HG03280 (cell line): ENCODE results near the gene REV1.

Experiments used
- ATAC-seq: cut with Tn5 transposase; IDR thresholded peaks from one replicate; pipeline ENCODE4 v1.9.1; 2021; ENCODE audit warnings: mild to moderate bottlenecking, moderate library complexity; ENCODE audit not compliant: unreplicated experiment

Gene REV1

GRCh38 chr2:99451280-99451679 is 38.5 kb downstream of the REV1 start:
- no peak for ATAC-seq

DNA sequence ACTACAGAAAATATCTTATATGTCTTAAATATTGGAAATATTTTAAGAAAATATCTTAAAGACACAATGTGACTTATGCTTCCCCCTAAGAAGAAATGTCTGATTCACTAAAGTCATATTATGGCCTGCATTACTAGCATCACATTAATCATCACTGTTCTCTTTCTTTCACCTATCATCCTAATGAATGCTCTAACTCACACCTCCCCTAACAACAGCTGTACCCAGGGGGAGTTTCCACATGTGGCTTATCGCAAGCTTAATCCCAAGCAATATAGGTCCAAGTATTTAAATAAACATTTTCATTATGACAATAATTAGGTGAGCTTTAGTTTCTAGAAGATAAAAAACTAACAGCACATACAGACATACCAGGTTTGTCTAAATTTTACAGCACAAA is 39.6 kb downstream of the REV1 start:
- ATAC-seq, result no peak

DNA sequence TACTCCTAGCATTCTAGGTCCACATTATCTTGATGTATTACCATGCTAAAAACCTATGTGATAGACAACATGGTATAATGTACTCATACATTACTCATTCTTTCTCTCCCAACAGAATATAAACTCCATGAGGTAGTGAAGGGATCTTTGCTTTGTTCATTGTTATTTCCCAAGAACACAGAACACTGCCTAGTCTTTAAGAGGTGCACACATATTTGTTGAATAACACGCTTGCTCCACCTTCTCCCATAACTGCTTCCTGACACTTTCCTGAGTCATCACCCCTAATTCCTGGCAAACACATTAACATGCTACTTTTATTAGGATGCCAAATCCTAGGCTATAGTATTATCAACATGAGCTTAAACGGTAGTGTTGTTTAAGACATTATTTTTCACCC is 41.3 kb downstream of the REV1 start:
- ATAC-seq, result no peak

GRCh38 chr2:99445065-99445464 is 44.8 kb downstream of the REV1 start:
- ATAC-seq, result no peak

GRCh38 chr2:99444222-99444621 is 45.6 kb downstream of the REV1 start:
- no peak for ATAC-seq

DNA sequence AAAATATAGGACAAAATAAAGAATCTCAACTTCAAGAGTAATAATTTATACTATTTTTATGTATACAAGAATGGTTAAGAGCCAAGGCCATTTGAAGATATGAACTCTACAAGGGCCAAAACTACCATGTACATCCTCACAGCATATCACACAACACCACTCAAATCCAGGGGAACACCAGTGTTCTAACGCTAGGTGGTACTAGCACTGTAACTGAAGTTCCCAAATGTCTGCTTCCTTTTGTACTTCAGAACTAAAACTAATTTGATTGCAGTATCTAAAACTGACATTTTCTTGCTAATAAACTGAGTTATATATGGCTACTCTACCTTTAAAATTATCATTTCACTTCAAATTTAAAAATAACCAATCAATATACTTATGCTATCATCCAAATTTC is 47.0 kb downstream of the REV1 start:
- no peak for ATAC-seq

GRCh38 chr2:99439971-99440505 is 49.8 kb downstream of the REV1 start:
- ATAC-seq, result no peak

DNA sequence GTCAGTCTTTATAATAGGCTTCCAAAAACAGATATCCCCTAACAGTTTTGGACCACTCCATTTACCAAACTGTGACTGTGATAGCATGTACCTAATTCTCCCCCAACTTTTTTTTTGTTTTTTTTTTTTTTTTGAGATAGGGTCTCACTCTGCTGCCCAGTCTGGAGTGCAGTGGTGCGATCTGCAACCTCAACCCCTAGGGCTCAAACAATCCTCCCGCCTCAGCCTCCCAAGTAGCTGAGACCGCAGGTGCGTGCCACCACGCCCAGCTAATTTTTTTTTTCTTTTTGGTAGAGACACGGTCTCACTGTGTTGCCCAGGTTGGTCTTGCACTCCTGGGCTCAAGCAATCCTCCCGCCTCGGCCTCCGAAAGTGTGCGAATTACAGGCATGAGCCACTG is 52.9 kb downstream of the REV1 start:
- ATAC-seq, result no peak

GRCh38 chr2:99433340-99433739 is 56.5 kb downstream of the REV1 start:
- no peak for ATAC-seq

- no peak for ATAC-seq
Measured at GRCh38 chr2:99431587-99432275, 58.1 kb downstream of the REV1 start.

GRCh38 chr2:99430614-99431291 is 59.1 kb downstream of the REV1 start:
- ATAC-seq, result no peak

GRCh38 chr2:99425022-99425421 is 64.8 kb downstream of the REV1 start:
- ATAC-seq, result no peak

DNA sequence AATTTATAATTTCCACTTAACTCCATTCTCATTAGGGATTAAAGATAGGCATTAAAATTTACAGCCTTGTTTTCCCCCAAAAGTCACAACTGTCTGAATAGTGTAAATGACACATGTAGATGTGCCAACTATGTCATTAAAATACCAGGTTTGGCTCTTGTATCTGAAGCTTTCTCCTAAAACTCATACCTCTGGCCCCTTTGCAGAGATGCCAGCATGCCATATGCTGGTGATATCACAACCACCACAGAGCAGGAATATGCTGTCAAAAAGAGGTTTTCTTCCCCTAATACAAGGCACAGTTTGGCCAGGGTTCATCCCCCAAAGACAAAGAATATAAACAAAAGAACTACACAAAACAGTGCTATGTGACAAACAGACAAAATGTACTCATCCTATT is 65.4 kb downstream of the REV1 start:
- ATAC-seq, result no peak

DNA sequence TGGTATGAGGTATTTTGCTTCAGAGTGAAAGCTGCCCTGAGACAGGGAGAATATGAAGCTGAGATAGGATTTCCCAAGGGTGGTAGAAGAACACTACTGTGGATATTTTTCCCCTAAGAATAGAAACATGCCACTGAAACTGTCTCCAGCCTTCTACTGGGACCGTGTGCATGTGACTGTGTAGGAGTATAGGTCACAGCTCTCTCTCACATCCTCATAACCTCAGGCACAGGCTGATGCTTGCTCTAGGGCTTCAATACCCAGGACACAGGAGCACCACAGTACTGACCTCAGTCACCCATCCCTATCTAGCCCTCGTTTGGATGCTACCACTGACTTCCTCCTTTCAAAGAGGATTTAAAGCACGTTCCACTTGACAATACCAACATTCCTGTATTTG is 67.2 kb downstream of the REV1 start:
- ATAC-seq, result no peak

GRCh38 chr2:99421469-99421868 is 68.3 kb downstream of the REV1 start:
- ATAC-seq, result no peak

GRCh38 chr2:99420751-99421299 is 69.0 kb downstream of the REV1 start:
- ATAC-seq, result no peak

GRCh38 chr2:99420031-99420430 is 69.8 kb downstream of the REV1 start:
- ATAC-seq, result no peak

DNA sequence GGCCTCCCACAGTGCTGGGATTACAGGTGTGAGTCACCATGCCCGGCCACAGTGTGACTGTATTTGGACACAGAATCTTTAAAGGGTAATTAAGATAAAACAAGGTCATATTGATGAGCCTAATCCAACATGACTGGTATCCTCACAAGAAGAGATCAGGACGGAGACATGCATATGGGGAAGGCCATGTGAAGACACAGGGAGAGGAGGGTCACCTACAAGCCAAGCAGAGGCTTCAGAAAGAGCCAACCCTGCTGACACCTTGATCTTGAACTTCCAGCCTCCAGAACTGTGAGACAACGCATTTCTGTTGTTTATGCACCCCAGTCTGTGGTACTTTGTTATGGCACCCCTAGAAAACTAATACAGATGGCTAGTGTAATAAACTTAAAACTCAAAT is 72.4 kb downstream of the REV1 start:
- no peak for ATAC-seq

GRCh38 chr2:99414566-99414965 is 75.3 kb downstream of the REV1 start:
- no peak for ATAC-seq

- no peak for ATAC-seq
Measured at GRCh38 chr2:99410276-99410675, 79.5 kb downstream of the REV1 start.

DNA sequence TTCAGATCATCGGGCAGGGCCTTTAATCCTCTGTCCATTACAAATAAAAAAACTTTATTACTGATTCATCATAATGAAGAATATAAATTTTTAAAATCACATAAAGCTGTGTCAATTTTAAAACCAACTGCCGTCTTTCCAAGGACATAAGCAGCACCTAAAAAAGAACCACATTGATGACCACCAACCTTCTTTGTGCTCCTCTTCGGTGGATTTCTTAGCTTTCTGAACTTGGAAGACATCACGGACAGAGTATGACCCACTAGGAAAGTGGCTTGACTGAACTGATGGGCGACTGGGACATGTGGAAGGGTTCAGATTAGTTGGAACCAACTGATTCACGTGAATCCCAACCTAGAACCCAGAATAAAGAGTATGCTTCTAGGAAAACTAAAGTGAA is 83.7 kb downstream of the REV1 start:
- ATAC-seq, result no peak
